Spleen (tissue), 11 donors: ENCODE data around the gene INPP1. TPM values are rescaled to one million over a fixed set of nuclear protein-coding genes. Genes with fewer than 3 reads are reported as not detected.

Experiments
- DNase-seq: peaks from one replicate; pipeline ENCODE4 v3.0.0-alpha.2; 2020
- H3K27ac ChIP-seq, 8 donors: fragments of 200-600 bp; sonication (generic) in 7 of 8; 1 replicate in 4 of 8; 2 replicates in 4 of 8; pipeline versions ENCODE4 v1.5.0 to v1.8.0; 2016 to 2021; ENCODE audit warnings: inconsistent platforms in 4 of 8, mild to moderate bottlenecking in 4 of 8, moderate library complexity in 1 of 8
- H3K27me3 ChIP-seq, 7 donors: fragments of 200-600 bp; sonication (generic) in 6 of 7; replicated peaks in 1 of 7; 1 replicate in 4 of 7; 2 replicates in 3 of 7; pipeline versions ENCODE4 v1.5.0 to v1.8.0; 2016 to 2021; ENCODE audit warnings: inconsistent platforms in 3 of 7, mild to moderate bottlenecking in 1 of 7
- H3K36me3 ChIP-seq, 6 donors: fragments of 200-600 bp; sonication (generic) in 5 of 6; 1 replicate in 4 of 6; 2 replicates in 2 of 6; pipeline versions ENCODE4 v1.5.0 to v1.8.0; 2016 to 2021; ENCODE audit warnings: inconsistent platforms in 2 of 6
- H3K4me1 ChIP-seq, 6 donors: fragments of 200-600 bp; sonication (generic) in 5 of 6; 1 replicate in 3 of 6; 2 replicates in 3 of 6; pipeline versions ENCODE4 v1.5.0 to v1.8.0; 2016 to 2021; ENCODE audit warnings: inconsistent platforms in 3 of 6
- H3K4me3 ChIP-seq, 8 donors: fragments of 200-600 bp; sonication (generic) in 7 of 8; 1 replicate in 4 of 8; 2 replicates in 4 of 8; pipeline versions ENCODE4 v1.5.0 to v1.8.0; 2016 to 2021; ENCODE audit warnings: inconsistent platforms in 4 of 8, mild to moderate bottlenecking in 4 of 8, moderate library complexity in 2 of 8
- H3K9me3 ChIP-seq, 8 donors: fragments of 200-600 bp; sonication (generic) in 7 of 8; 1 replicate in 4 of 8; 2 replicates in 4 of 8; pipeline versions ENCODE4 v1.5.0 to v1.8.0; 2016 to 2021; ENCODE audit warnings: inconsistent platforms in 4 of 8
- POLR2A ChIP-seq, 3 donors: fragments of 450-650 bp; IDR thresholded peaks; one replicate each; pipeline ENCODE4 v1.5.1; 2017; ENCODE audit warnings: antibody characterized with exemption in 3 of 3, mild to moderate bottlenecking in 1 of 3
- POLR2AphosphoS5 ChIP-seq, 3 donors: sonication (generic); formaldehyde crosslinking; IDR thresholded peaks; one replicate each; pipeline ENCODE4 v1.5.1; 2017; ENCODE audit warnings: antibody characterized with exemption in 3 of 3
- WGBS, 5 donors: extraction: QIAGEN DNeasy Blood & Tissue Kit in 3 of 5; methylation state at CpG; one replicate each; pipeline versions ENCODE4 v1.1.5 to v1.1.7; 2013 to 2018; 5-methylcytosine and 5-hydroxymethylcytosine counted together
- intact Hi-C: fragments of 100-400 bp; cut with DNase I; formaldehyde crosslinking; loops from one replicate; pipeline ENCODE4 v1.15.0; 2023; ENCODE audit warnings: low total_unique reads
- polyA plus RNA-seq, 3 donors: library from polyadenylated mRNA; stranded (reverse); fragments of 200-250 nt; gene quantifications; one replicate each; pipeline ENCODE4 v1.2.1, GENCODE V29; 2013
- total RNA-seq, 7 donors: library from RNA; depleted of rRNA in 3 of 7; stranded (reverse); fragments of >200 nt in 3 of 7; fragmentation: NEBNext Ultra II Directional in 4 of 7; extraction: Animal tissue kit (Norgen Biotek cat#: 25700) in 4 of 7; gene quantifications; one replicate each; pipeline versions ENCODE4 v1.1.0 to v1.2.1, GENCODE V29; 2016 to 2021
- TF ChIP-seq, protein P1 (sequence below), 11 experiments: fragments of 200-600 bp in 7 of 11; fragments of 450-650 bp in 4 of 11; sonication (generic) in 4 of 11; IDR thresholded peaks in 8 of 11; conservative IDR thresholded peaks in 3 of 11; 1 replicate in 7 of 11; 2 replicates in 4 of 11; pipeline versions ENCODE4 v1.4.0 to v1.8.0; 2016 to 2021; ENCODE audit warnings: antibody characterized with exemption in 11 of 11, inconsistent platforms in 4 of 11, mild to moderate bottlenecking in 1 of 11
- donor health status: healthy with polysubstance abuse.
- donor health status: DM: no; HTN: no; CAD: no; lungs with moderate emphysema.
- donor health status: DM: no; HTN: no; CAD: no.
- donor health status: Bipolar disorder and iron deficiency.
- donor health status: healthy.
- donor health status: DM: no; HTN: no; CAD: no.
- donor health status: DM: yes; HTN: yes; CAD: no.

INPP1 gene
- total and polyA plus RNA-seq, 10 donors, result 11.6 to 52.1 (median 27.8) TPM

DNA sequence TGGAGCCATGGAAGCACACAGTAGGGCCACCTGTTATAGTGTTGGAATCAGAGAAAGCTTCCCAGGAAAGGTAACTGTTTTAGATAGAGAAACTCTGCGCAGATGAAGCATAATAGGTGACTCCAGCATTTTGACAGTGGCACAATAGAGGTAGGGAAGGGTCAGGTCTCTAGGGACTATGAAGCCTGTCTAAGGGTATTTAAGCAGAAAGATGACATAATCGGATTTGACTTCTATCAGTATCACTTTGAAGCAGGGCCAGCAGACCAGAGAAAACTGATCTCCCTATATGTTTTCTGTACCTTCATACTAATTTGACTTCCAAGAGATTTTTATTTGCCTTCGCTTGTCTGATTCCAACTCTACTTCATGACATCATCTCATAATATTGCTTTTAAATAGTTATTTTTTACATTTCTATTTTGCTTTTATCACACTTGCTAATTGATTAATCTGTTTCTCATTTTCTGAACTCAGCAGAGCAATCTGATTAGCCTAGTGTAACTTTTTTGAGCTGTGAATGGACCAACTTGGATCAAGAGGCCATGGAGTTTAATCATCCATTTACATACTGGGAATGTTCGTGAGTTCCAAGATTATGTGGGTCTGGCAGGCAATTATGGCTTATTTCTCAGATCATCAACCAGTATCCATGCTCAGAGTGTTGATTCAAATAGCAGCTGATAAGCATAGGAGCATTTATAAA, 15.4 kb upstream of the INPP1 start:
- Histone ChIP-seq H3K27me3 (no peaks in the 10 kb centered on the region), H3K9me3 (no peaks in the 10 kb centered on the region), H3K36me3 (no peaks in the 10 kb centered on the region), H3K4me1 (no peaks in the 10 kb centered on the region), H3K4me3 (no peak overlapping the region), H3K27ac (no peak overlapping the region)
- 78 to 95% (median 83%) methylated on average over 4 of the region's 4 CpGs for WGBS, 5 donors
- intact Hi-C loops, result no loop called here
- TF ChIP-seq, protein P1, sequence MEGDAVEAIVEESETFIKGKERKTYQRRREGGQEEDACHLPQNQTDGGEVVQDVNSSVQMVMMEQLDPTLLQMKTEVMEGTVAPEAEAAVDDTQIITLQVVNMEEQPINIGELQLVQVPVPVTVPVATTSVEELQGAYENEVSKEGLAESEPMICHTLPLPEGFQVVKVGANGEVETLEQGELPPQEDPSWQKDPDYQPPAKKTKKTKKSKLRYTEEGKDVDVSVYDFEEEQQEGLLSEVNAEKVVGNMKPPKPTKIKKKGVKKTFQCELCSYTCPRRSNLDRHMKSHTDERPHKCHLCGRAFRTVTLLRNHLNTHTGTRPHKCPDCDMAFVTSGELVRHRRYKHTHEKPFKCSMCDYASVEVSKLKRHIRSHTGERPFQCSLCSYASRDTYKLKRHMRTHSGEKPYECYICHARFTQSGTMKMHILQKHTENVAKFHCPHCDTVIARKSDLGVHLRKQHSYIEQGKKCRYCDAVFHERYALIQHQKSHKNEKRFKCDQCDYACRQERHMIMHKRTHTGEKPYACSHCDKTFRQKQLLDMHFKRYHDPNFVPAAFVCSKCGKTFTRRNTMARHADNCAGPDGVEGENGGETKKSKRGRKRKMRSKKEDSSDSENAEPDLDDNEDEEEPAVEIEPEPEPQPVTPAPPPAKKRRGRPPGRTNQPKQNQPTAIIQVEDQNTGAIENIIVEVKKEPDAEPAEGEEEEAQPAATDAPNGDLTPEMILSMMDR (IDR thresholded peaks at IDR 0.05 in 8 of 11, conservative IDR thresholded peaks at IDR 0.05 in 3 of 11), result no peak
- TF ChIP-seq POLR2A (IDR thresholded peaks at IDR 0.05) (no peak), POLR2AphosphoS5 (IDR thresholded peaks at IDR 0.05) (no peak)
- no peak for DNase-seq

DNA sequence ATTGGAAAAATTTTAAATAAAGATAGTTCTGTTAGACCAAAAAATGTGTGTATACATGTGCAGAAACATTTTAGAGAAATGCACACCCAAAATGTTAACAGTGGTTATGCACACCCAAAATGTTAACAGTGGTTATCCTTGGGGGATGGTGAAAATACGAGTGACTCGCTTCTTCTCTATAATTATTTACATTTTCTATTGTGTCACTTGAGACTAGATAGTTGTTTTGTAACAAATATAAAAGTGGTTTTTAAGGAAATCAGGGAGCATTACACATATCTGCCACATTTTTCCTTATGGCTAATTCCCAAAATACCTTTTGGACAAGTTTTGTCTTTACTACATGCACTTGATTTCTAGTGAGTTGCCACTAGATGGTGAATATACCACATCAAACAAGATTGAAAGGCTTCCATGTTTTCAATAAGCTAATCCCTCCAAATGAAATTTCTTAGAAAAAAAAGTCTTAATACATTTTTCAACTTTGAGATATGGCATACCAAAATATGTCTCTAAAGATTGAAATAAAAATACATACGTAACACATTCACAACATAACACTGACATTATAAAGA, 14.7 kb upstream of the INPP1 start:
- intact Hi-C loops, result no loop called here
- Histone ChIP-seq H3K36me3 (no peaks in the 10 kb centered on the region), H3K9me3 (no peaks in the 10 kb centered on the region), H3K27ac (no peak overlapping the region), H3K4me1 (no peaks in the 10 kb centered on the region), H3K27me3 (no peaks in the 10 kb centered on the region), H3K4me3 (no peak overlapping the region)
- WGBS, 5 donors, result 91 to 96% (median 92%) methylated on average over 3 of the region's 3 CpGs
- no peak for DNase-seq
- TF ChIP-seq POLR2AphosphoS5 (IDR thresholded peaks at IDR 0.05), result no peak
- TF ChIP-seq, protein P1 (IDR thresholded peaks at IDR 0.05 in 8 of 11, conservative IDR thresholded peaks at IDR 0.05 in 3 of 11), result no peak
- no peak for TF ChIP-seq POLR2A (IDR thresholded peaks at IDR 0.05)

DNA sequence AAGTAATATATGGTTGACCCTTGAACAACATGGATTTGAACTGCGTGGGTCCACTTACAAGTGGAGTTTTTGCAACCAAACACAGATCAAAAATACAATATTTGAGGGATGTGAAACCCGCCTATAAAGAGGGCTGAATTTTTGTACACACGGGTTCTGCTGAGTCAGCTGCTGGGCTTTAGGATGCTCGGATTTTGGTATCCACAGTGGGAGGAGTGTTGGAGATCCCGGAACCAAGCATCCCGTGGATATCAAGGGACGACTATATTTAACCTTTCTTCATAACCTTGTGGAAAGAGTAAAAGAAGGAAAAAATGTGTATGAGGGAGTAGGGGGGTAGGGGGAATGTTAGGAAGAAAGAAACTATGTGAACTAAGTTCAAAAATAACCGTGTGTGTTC, 10.0 kb upstream of the INPP1 start:
- no peak overlapping the region for H3K4me3 ChIP-seq
- 64 to 75% (median 67%) methylated on average over 8 of the region's 8 CpGs for WGBS, 5 donors
- H3K36me3 ChIP-seq, result no peaks in the 10 kb centered on the region
- TF ChIP-seq, protein P1 (IDR thresholded peaks at IDR 0.05 in 8 of 11, conservative IDR thresholded peaks at IDR 0.05 in 3 of 11), result no peak
- no peak for TF ChIP-seq POLR2AphosphoS5 (IDR thresholded peaks at IDR 0.05)
- no peak for TF ChIP-seq POLR2A (IDR thresholded peaks at IDR 0.05)
- H3K27ac ChIP-seq, result peak overlapping the region in 7 of 8 donors; percentile 35 to 83 (median 75)
- H3K9me3 ChIP-seq, result no peaks in the 10 kb centered on the region
- H3K4me1 ChIP-seq, result no peaks in the 10 kb centered on the region
- H3K27me3 ChIP-seq, result no peaks in the 10 kb centered on the region
- no peak for DNase-seq
- intact Hi-C loops, result no loop called here

DNA sequence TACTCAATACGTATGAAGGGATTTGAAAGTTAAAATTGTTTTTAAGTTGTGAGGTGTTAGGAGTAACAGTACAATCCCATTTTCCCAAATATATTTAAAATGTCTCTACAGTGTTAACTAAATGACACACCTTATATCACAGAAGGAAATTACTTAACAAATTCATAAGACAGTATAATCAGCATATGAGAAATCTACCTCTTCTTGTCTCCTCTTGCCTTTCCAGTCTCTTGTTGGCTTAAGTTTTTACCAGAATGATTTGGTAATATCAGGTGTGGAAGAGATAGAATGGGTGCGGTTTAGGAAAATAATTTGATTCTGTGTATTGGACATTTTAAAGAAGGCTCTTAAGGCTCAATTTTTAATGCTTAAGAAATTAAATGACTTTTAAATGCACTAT, 9.5 kb upstream of the INPP1 start:
- intact Hi-C loops, result no loop called here

More for the DNA sequence above, 9.5 kb upstream of the INPP1 start:
- H3K27ac ChIP-seq, result peak overlapping the region; percentile 4 to 83 (median 71)
- no peaks in the 10 kb centered on the region for H3K36me3 ChIP-seq
- no peak for DNase-seq
- H3K27me3 ChIP-seq, result no peaks in the 10 kb centered on the region
- no peaks in the 10 kb centered on the region for H3K4me1 ChIP-seq
- no peak overlapping the region for H3K4me3 ChIP-seq
- TF ChIP-seq POLR2A (IDR thresholded peaks at IDR 0.05) (no peak), POLR2AphosphoS5 (IDR thresholded peaks at IDR 0.05) (no peak)
- TF ChIP-seq, protein P1 (IDR thresholded peaks at IDR 0.05 in 8 of 11, conservative IDR thresholded peaks at IDR 0.05 in 3 of 11), result no peak
- WGBS, 5 donors, result 76 to 89% (median 81%) methylated on average over 2 of the region's 2 CpGs
- H3K9me3 ChIP-seq, result no peaks in the 10 kb centered on the region
